K562 (cell line): Measurements from ENCODE around the gene KLK2. TPM values are rescaled to one million over a fixed set of nuclear protein-coding genes. Genes with fewer than 3 reads are reported as not detected.

Source experiments
- ATAC-seq: fragments of 200-7000 bp; cut with Tn5 transposase; 3 replicates; pipeline ENCODE4 v1.9.1; 2020; ENCODE audit warnings: moderate library complexity
- BruUV-seq: library from RNA; stranded (reverse); fragments of 400-500 nt; replicated peaks from 2 replicates; lab custom pipeline; 2021; lab: Mats Ljungman, UMichigan
- CTCF ChIA-PET: fragments of 300-600 bp; formaldehyde crosslinking; extraction: SDS; loops from one replicate; lab custom pipeline; 2021; ENCODE audit warnings: low intra/inter-chr PET ratio; lab: Yijun Ruan, JAX
- POLR2A ChIA-PET: fragments of 300-600, 350-650 bp; sonication (Branson Sonifier 250); formaldehyde crosslinking; extraction: SDS; loops from one replicate; lab custom pipeline; 2021; ENCODE audit warnings: antibody characterized with exemption, inconsistent platforms; lab: Yijun Ruan, JAX
- DNase-seq, 4 experiments: peaks; one replicate each; pipeline versions ENCODE4 v3.0.0 to v3.0.0-alpha.2; 2011 to 2018; ENCODE audit warnings: low spot score in 3 of 4, mixed read lengths in 3 of 4; ENCODE audit errors: extremely low read depth in 1 of 4
- FAIRE-seq: peaks from 2 replicates; lab custom pipeline; 2011; peaks lifted over from hg19 to GRCh38; lab: Jason Lieb, UNC
- H2AFZ ChIP-seq: 2 replicates; pipeline ENCODE4 v1.6.0; 2011; ENCODE audit warnings: low read depth, low read length, control low read depth, inconsistent platforms
- H3K27ac ChIP-seq: fragments of 200-600 bp; 3 replicates; pipeline ENCODE4 v1.8.0; 2011; ENCODE audit warnings: low read depth, mild to moderate bottlenecking, control low read depth, inconsistent platforms, low read length, moderate library complexity, mixed read lengths; ENCODE audit errors: extremely low read depth
- H3K27me3 ChIP-seq, 2 experiments: fragments of 300-600 bp in 1 of 2; 2 replicates in 1 of 2; 3 replicates in 1 of 2; pipeline versions ENCODE4 v1.6.0 to v1.8.0; 2011; ENCODE audit warnings: inconsistent platforms in 2 of 2, low read length in 2 of 2, mild to moderate bottlenecking in 1 of 2, mixed read lengths in 1 of 2, moderate library complexity in 1 of 2; ENCODE audit not compliant: control insufficient read depth in 2 of 2, insufficient read depth in 2 of 2
- H3K36me3 ChIP-seq: fragments of 300-600 bp; 3 replicates; pipeline ENCODE4 v1.8.0; 2011; ENCODE audit warnings: mild to moderate bottlenecking, low read length, inconsistent platforms; ENCODE audit not compliant: control insufficient read depth, insufficient read depth
- H3K4me1 ChIP-seq, 2 experiments: fragments of 200-600 bp in 1 of 2; replicated peaks in 1 of 2; 2 replicates in 1 of 2; 3 replicates in 1 of 2; pipeline versions ENCODE4 v1.5.1 to v1.8.0; 2011; ENCODE audit warnings: inconsistent platforms in 2 of 2, low read length in 2 of 2, mild to moderate bottlenecking in 1 of 2, mixed read lengths in 1 of 2, moderate library complexity in 1 of 2; ENCODE audit not compliant: control insufficient read depth in 2 of 2, insufficient read depth in 2 of 2
- H3K4me2 ChIP-seq: 2 replicates; pipeline ENCODE4 v1.6.1; 2011; ENCODE audit warnings: low read length, control low read depth, inconsistent platforms, mixed read lengths; ENCODE audit not compliant: insufficient read depth
- H3K4me3 ChIP-seq: fragments of 200-600 bp; sonication (generic), shearing (Covaris generic); 2 replicates; pipeline ENCODE4 v1.5.1; 2016; ENCODE audit warnings: control low read depth, inconsistent platforms
- H3K79me2 ChIP-seq: fragments of 200-600 bp; 3 replicates; pipeline ENCODE4 v1.8.0; 2011; ENCODE audit warnings: low read length, inconsistent platforms; ENCODE audit not compliant: control insufficient read depth, insufficient read depth
- H3K9ac ChIP-seq, 2 experiments: 2 replicates each; pipeline versions ENCODE4 v1.6.0 to v1.6.1; 2011; ENCODE audit warnings: low read depth in 2 of 2, low read length in 2 of 2, control low read depth in 1 of 2, inconsistent platforms in 1 of 2, mild to moderate bottlenecking in 1 of 2, mixed read lengths in 1 of 2; ENCODE audit not compliant: insufficient read depth in 1 of 2
- H3K9me1 ChIP-seq: one replicate; pipeline ENCODE4 v1.6.0; 2011; ENCODE audit warnings: inconsistent platforms, mild to moderate bottlenecking, low read length, moderate library complexity; ENCODE audit not compliant: control insufficient read depth, insufficient read depth
- H3K9me3 ChIP-seq: replicated peaks from 2 replicates; pipeline ENCODE4 v1.5.1; 2011; ENCODE audit warnings: low read depth, low read length, inconsistent platforms; ENCODE audit not compliant: control insufficient read depth, insufficient read depth
- H4K20me1 ChIP-seq: replicated peaks from 2 replicates; pipeline ENCODE4 v1.6.1; 2011; ENCODE audit warnings: low read length, inconsistent platforms, mixed read lengths; ENCODE audit not compliant: control insufficient read depth, insufficient read depth
- ARNT ChIP-seq, 2 experiments: fragments of 450-650 bp; IDR thresholded peaks; 2 replicates each; pipeline ENCODE4 v1.6.1; 2016; ENCODE audit warnings: mild to moderate bottlenecking in 1 of 2
- BACH1 ChIP-seq: fragments of 200-800 bp; sonication (Bioruptor generic); IDR thresholded peaks from 2 replicates; pipeline ENCODE4 v1.6.1; 2016; ENCODE audit warnings: missing genetic modification characterization, missing compliant biosample characterization
- CBX1 ChIP-seq: sonication (generic); IDR thresholded peaks from 2 replicates; pipeline ENCODE4 v1.6.1; 2016; ENCODE audit warnings: antibody characterized with exemption, low read depth, mild to moderate bottlenecking
- CTCF ChIP-seq, 3 experiments: IDR thresholded peaks in 2 of 3; conservative IDR thresholded peaks in 1 of 3; 2 replicates each; pipeline ENCODE4 v1.5.1; 2011 to 2012; ENCODE audit warnings: low read length in 3 of 3, mild to moderate bottlenecking in 3 of 3, control low read depth in 2 of 3, improper control_type of control experiment in 1 of 3, inconsistent platforms in 1 of 3, low read depth in 1 of 3, mixed read lengths in 1 of 3, moderate library complexity in 1 of 3; ENCODE audit not compliant: insufficient read depth in 2 of 3
- DACH1 ChIP-seq: fragments of 450-650 bp; IDR thresholded peaks from 2 replicates; pipeline ENCODE4 v1.6.1; 2018; ENCODE audit not compliant: partially characterized antibody
- GTF2B ChIP-seq: IDR thresholded peaks from 2 replicates; pipeline ENCODE4 v1.6.1; 2011; ENCODE audit not compliant: insufficient read length; ENCODE audit errors: extremely low read depth
- PHB ChIP-seq: fragments of 250-450 bp; sonication (Bioruptor Pico); IDR thresholded peaks from 2 replicates; pipeline ENCODE4 v1.5.0; 2021
- PPARD ChIP-seq: fragments of 250-450 bp; sonication (Bioruptor Pico); IDR thresholded peaks from 2 replicates; pipeline ENCODE4 v1.8.0; 2022; ENCODE audit warnings: inconsistent platforms, mild to moderate bottlenecking, moderate library complexity
- SMAD1 ChIP-seq: fragments of 150-350 bp; IDR thresholded peaks from 2 replicates; pipeline ENCODE4 v1.6.1; 2014; ENCODE audit warnings: low read length, low read depth; ENCODE audit not compliant: partially characterized antibody
- SMAD3 ChIP-seq: fragments of 450-650 bp; formaldehyde crosslinking; conservative IDR thresholded peaks from 2 replicates; pipeline ENCODE4 v1.4.0; 2020; ENCODE audit warnings: mild to moderate bottlenecking
- TAF9B ChIP-seq: fragments of 450-650 bp; IDR thresholded peaks from 2 replicates; pipeline ENCODE4 v1.6.1; 2018; ENCODE audit warnings: mild to moderate bottlenecking; ENCODE audit not compliant: partially characterized antibody
- UBTF ChIP-seq, 2 experiments: IDR thresholded peaks; 2 replicates each; pipeline ENCODE4 v1.6.1; 2012; ENCODE audit warnings: improper control_type of control experiment in 2 of 2, low read depth in 2 of 2, low read length in 2 of 2, borderline replicate concordance in 1 of 2
- ZBED1 ChIP-seq: IDR thresholded peaks from 2 replicates; pipeline ENCODE4 v1.6.1; 2014
- ZBTB7A ChIP-seq: IDR thresholded peaks from 2 replicates; pipeline ENCODE4 v1.6.1; 2011; ENCODE audit warnings: low read depth, mild to moderate bottlenecking, low read length, moderate library complexity, borderline replicate concordance; ENCODE audit not compliant: control insufficient read depth
- ZNF133 ChIP-seq: fragments of 250-450 bp; sonication (Bioruptor Pico); IDR thresholded peaks from 2 replicates; pipeline ENCODE4 v1.4.0; 2020; ENCODE audit warnings: mild to moderate bottlenecking
- ZNF740 ChIP-seq, 3 experiments: fragments of 200-800 bp in 1 of 3; sonication (Bioruptor generic) in 1 of 3; sonication (generic) in 1 of 3; formaldehyde crosslinking in 1 of 3; IDR thresholded peaks; 2 replicates each; pipeline versions ENCODE4 v1.6.1 to v1.8.0; 2016 to 2022; ENCODE audit warnings: mild to moderate bottlenecking in 2 of 3, missing compliant biosample characterization in 2 of 3, missing genetic modification characterization in 2 of 3, missing genetic modification reagents in 1 of 3
- WGBS: fragments of 100-300 bp; shearing (Covaris generic); methylation state at CpG from one replicate; pipeline ENCODE4 v1.1.6; 2016; ENCODE audit warnings: low coverage, mixed read lengths; ENCODE audit not compliant: insufficient coverage; ENCODE audit errors: missing lambda C conversion rate; 5-methylcytosine and 5-hydroxymethylcytosine counted together
- in situ Hi-C: fragments of 300-500 bp; cut with MboI; formaldehyde crosslinking; loops from 4 replicates; pipeline ENCODE4 v1.15.0; 2018; ENCODE audit warnings: inconsistent platforms, mixed read lengths
- intact Hi-C: fragments of 100-400 bp; cut with micrococcal nuclease; formaldehyde crosslinking; loops from 2 replicates; pipeline ENCODE4 v1.14.2; 2022
- polyA plus RNA-seq, 8 experiments: library from polyadenylated mRNA; depleted of rRNA in 4 of 8; stranded (reverse) in 5 of 8; unstranded in 3 of 8; fragments of >200 nt; fragmentation: Nextera tagmentation in 2 of 8; fragmentation: Illumina TruSeq in 1 of 8; extraction: Ambion mirVana in 2 of 8; extraction: Trizol in 1 of 8; gene quantifications; 2 replicates each; pipeline versions ENCODE4 v1.2.1 to v1.2.3, GENCODE V29; 2011 to 2014; ENCODE audit warnings: inconsistent platforms in 1 of 8, missing spikeins in 1 of 8
- total RNA-seq, 7 experiments: library from RNA; depleted of rRNA in 6 of 7; stranded (reverse); fragments of >200 nt in 6 of 7; fragmentation: Illumina TruSeq in 2 of 7; extraction: Trizol in 2 of 7; gene quantifications; 2 replicates each; pipeline versions ENCODE4 v1.2.1 to v1.2.3, GENCODE V29; 2011 to 2021; ENCODE audit warnings: low replicate concordance in 1 of 7

The KLK2 gene
- total and polyA plus RNA-seq, 9 of the 15 experiments (the other 6 are each of a cell fraction or from before 2014, with no cell fraction given): 0.11 to 0.47 (median 0.23) TPM; not detected in 1

GRCh38 chr19:50922317-50922853 lies 49.1 kb downstream of the KLK2 start:
- no peaks in the 10 kb centered on the region for H3K9me1 ChIP-seq
- intact Hi-C loops (loop anchor here (1.0 to 5.0 kb wide), 4 partner anchors 50 to 385 kb away; partner anchors contain the start of gene KLK2), in situ Hi-C loops (no loop called here)
- H3K4me1 ChIP-seq: no peaks in the 10 kb centered on the region
- H3K4me2 ChIP-seq: no peak overlapping the region
- ChIA-PET POLR2A (interaction anchor here (0.8 to 2.4 kb wide), 8 partner anchors 10 to 198 kb away, joined by 3 to 10 read pairs (median 6); no protein-coding TSS in a partner anchor), CTCF (interaction anchor here (0.8 to 1.8 kb wide), 6 partner anchors 13 to 253 kb away, joined by 3 to 12 read pairs (median 6); partner anchors contain the start of gene CLEC11A)
- H3K4me3 ChIP-seq: no peak overlapping the region
- H3K27ac ChIP-seq: no peak overlapping the region
- DNase-seq (peak; percentile 84 to 89 (median 87)), ATAC-seq (peak; percentile 100), FAIRE-seq (peak; percentile 95)
- no peaks in the 10 kb centered on the region for H3K9me3 ChIP-seq
- WGBS: 19% methylated on average over 21 of the region's 21 CpGs
- peaks cover 6 to 23% of the 10 kb centered on the region in 2 experiments; a peak in 3 of 5 replicates for H3K27me3 ChIP-seq
- H3K36me3 ChIP-seq: no peaks in the 10 kb centered on the region
- H4K20me1 ChIP-seq: 0 out of 2 replicates have a peak, but pooled peaks cover 6% of the 10 kb centered on the region
- BruUV-seq: no TSS peak
- H3K9ac ChIP-seq: no peak overlapping the region
- no peak overlapping the region; the same call in 1 of the 2 replicates for H2AFZ ChIP-seq
- no peaks in the 10 kb centered on the region for H3K79me2 ChIP-seq
- TF ChIP-seq DACH1 (no peak), ARNT (IDR thresholded peaks at IDR 0.05) (no peak), CTCF (IDR thresholded peaks at IDR 0.05 in 2 of 3, conservative IDR thresholded peaks at IDR 0.05 in 1 of 3; ENCODE audit: insufficient read depth in 2 of 3, low read depth in 1 of 3, low read length in 3 of 3) (peak; percentile 88 to 92 (median 91)), BACH1 (tag) (no peak), ZNF740 (CRISPR knock-in tag; IDR thresholded peaks at IDR 0.05) (no peak), ZNF740 (tag; IDR thresholded peaks at IDR 0.05) (no peak), ZBTB7A (no peak), UBTF (IDR thresholded peaks at IDR 0.05; ENCODE audit: borderline replicate concordance in 1 of 2, low read depth in 2 of 2, low read length in 2 of 2) (no peak), SMAD1 (no peak), PPARD (no peak), TAF9B (no peak), CBX1 (no peak), GTF2B (no peak), SMAD3 (no peak), ZBED1 (no peak), PHB (CRISPR knock-in tag) (no peak), ZNF133 (CRISPR knock-in tag) (no peak)
